HepG2 (cell line): ENCODE data around the gene S1PR2. TPM values are rescaled to one million over a fixed set of nuclear protein-coding genes. Genes with fewer than 3 reads are reported as not detected.

Experiments
- EEA1 ChIP-seq: sonication (generic); formaldehyde crosslinking; IDR thresholded peaks from 2 replicates; pipeline ENCODE4 v1.5.1; 2020; ENCODE audit warnings: mild to moderate bottlenecking, missing genetic modification reagents, borderline replicate concordance
- EP300 ChIP-seq, 3 experiments: sonication (generic) in 1 of 3; formaldehyde crosslinking in 1 of 3; IDR thresholded peaks; 2 replicates each; pipeline versions ENCODE4 v1.5.1 to v1.6.1; 2011 to 2020; ENCODE audit warnings: low read depth in 2 of 3, low read length in 2 of 3, borderline replicate concordance in 1 of 3, improper control_type of control experiment in 1 of 3, mild to moderate bottlenecking in 1 of 3, missing genetic modification reagents in 1 of 3, moderate library complexity in 1 of 3
- HDAC1 ChIP-seq: sonication (generic); formaldehyde crosslinking; IDR thresholded peaks from 2 replicates; pipeline ENCODE4 v1.5.1; 2020; ENCODE audit warnings: mild to moderate bottlenecking, missing genetic modification reagents
- MAFG ChIP-seq: sonication (generic); formaldehyde crosslinking; IDR thresholded peaks from 2 replicates; pipeline ENCODE4 v1.5.1; 2020; ENCODE audit warnings: mild to moderate bottlenecking, missing genetic modification reagents
- NCOR1 ChIP-seq: fragments of 200-600 bp; sonication (generic); IDR thresholded peaks from 2 replicates; pipeline ENCODE4 v1.7.0; 2017; ENCODE audit warnings: antibody characterized with exemption, low read length, borderline replicate concordance
- SIN3A ChIP-seq: IDR thresholded peaks from 2 replicates; pipeline ENCODE4 v1.6.1; 2011; ENCODE audit warnings: low read depth, mild to moderate bottlenecking, control low read depth, low read length, borderline replicate concordance
- TBP ChIP-seq: sonication (generic); formaldehyde crosslinking; IDR thresholded peaks from 2 replicates; pipeline ENCODE4 v1.5.0; 2020; ENCODE audit warnings: missing genetic modification reagents
- TCF7L2 ChIP-seq: IDR thresholded peaks from 2 replicates; pipeline ENCODE4 v1.6.1; 2011; ENCODE audit warnings: mild to moderate bottlenecking, low read depth, low read length, moderate library complexity
- ZBTB26 ChIP-seq: IDR thresholded peaks from 2 replicates; pipeline ENCODE4 v1.6.1; 2016; ENCODE audit warnings: missing compliant biosample characterization, missing genetic modification reagents, borderline replicate concordance
- ZBTB7A ChIP-seq: sonication (generic); formaldehyde crosslinking; IDR thresholded peaks from 2 replicates; pipeline ENCODE4 v1.8.0; 2022; ENCODE audit warnings: mild to moderate bottlenecking, missing genetic modification reagents
- ZNF225 ChIP-seq: sonication (generic); formaldehyde crosslinking; IDR thresholded peaks from 2 replicates; pipeline ENCODE4 v1.4.0; 2020; ENCODE audit warnings: mild to moderate bottlenecking, missing genetic modification reagents
- ZNF34 ChIP-seq: sonication (generic); formaldehyde crosslinking; IDR thresholded peaks from 2 replicates; pipeline ENCODE4 v1.4.0; 2020; ENCODE audit warnings: mild to moderate bottlenecking, missing genetic modification reagents, borderline replicate concordance
- ZNF780A ChIP-seq: sonication (generic); formaldehyde crosslinking; IDR thresholded peaks from 2 replicates; pipeline ENCODE4 v1.8.0; 2022; ENCODE audit warnings: mild to moderate bottlenecking, missing genetic modification reagents, moderate library complexity
- polyA plus RNA-seq, 8 experiments: library from polyadenylated mRNA; depleted of rRNA in 3 of 8; stranded (reverse) in 7 of 8; unstranded in 1 of 8; fragments of >200 nt; fragmentation: Illumina TruSeq in 4 of 8; extraction: Trizol in 4 of 8; gene quantifications; 2 replicates each; pipeline versions ENCODE4 v1.2.1 to v1.2.3, GENCODE V29; 2011 to 2016; ENCODE audit warnings: low read depth in 4 of 8, missing spikeins in 1 of 8, mixed read lengths in 1 of 8; ENCODE audit not compliant: insufficient read depth in 1 of 8
- total RNA-seq, 5 experiments: library from RNA; depleted of rRNA; stranded (reverse); fragments of >200 nt; fragmentation: Illumina TruSeq; extraction: Trizol; gene quantifications; 2 replicates each; pipeline ENCODE4 v1.2.3, GENCODE V29; 2016; ENCODE audit warnings: low read depth in 1 of 5
- TF ChIP-seq, protein P1 (sequence below): sonication (generic); formaldehyde crosslinking; conservative IDR thresholded peaks from 2 replicates; pipeline ENCODE4 v1.8.1; 2023; ENCODE audit warnings: missing genetic modification reagents
- TF ChIP-seq, protein P2 (sequence below): sonication (generic); formaldehyde crosslinking; conservative IDR thresholded peaks from 2 replicates; pipeline ENCODE4 v1.8.0; 2022; ENCODE audit warnings: missing genetic modification reagents
- TF ChIP-seq, protein P3 (sequence below): sonication (generic); formaldehyde crosslinking; IDR thresholded peaks from 2 replicates; pipeline ENCODE4 v1.4.0; 2020; ENCODE audit warnings: missing genetic modification reagents, borderline replicate concordance

S1PR2 gene
- total and polyA plus RNA-seq, 2 of the 13 experiments (the other 11 are each of a cell fraction or from before 2014, with no cell fraction given): 0.91 to 1.3 TPM

- TF ChIP-seq NCOR1 (peak; percentile 34; the same call in 1 of the 2 replicates), TBP (no peak), EEA1 (CRISPR knock-in tag) (peak; percentile 87), ZBTB26 (CRISPR knock-in tag) (no peak), MAFG (no peak), ZNF34 (CRISPR knock-in tag) (no peak), EP300 (IDR thresholded peaks at IDR 0.05; ENCODE audit: low read depth in 2 of 2, low read length in 2 of 2) (peak in 1 of 2 experiments; percentile 27; a peak in 1 of 4 replicates), EP300 (CRISPR knock-in tag; IDR thresholded peaks at IDR 0.05; ENCODE audit: borderline replicate concordance) (0 out of 2 replicates have a peak, but pooled peaks have one; percentile 33), TCF7L2 (no peak), ZNF225 (CRISPR knock-in tag) (peak; percentile 91), SIN3A (peak; percentile 90; the same call in 1 of the 2 replicates), HDAC1 (CRISPR knock-in tag) (peak; percentile 99), ZBTB7A (CRISPR knock-in tag) (peak; percentile 45; the same call in 1 of the 2 replicates), ZNF780A (peak; percentile 71; the same call in 1 of the 2 replicates)
- TF ChIP-seq, protein P1, sequence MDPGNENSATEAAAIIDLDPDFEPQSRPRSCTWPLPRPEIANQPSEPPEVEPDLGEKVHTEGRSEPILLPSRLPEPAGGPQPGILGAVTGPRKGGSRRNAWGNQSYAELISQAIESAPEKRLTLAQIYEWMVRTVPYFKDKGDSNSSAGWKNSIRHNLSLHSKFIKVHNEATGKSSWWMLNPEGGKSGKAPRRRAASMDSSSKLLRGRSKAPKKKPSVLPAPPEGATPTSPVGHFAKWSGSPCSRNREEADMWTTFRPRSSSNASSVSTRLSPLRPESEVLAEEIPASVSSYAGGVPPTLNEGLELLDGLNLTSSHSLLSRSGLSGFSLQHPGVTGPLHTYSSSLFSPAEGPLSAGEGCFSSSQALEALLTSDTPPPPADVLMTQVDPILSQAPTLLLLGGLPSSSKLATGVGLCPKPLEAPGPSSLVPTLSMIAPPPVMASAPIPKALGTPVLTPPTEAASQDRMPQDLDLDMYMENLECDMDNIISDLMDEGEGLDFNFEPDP: peak; percentile 100
- TF ChIP-seq, protein P2, sequence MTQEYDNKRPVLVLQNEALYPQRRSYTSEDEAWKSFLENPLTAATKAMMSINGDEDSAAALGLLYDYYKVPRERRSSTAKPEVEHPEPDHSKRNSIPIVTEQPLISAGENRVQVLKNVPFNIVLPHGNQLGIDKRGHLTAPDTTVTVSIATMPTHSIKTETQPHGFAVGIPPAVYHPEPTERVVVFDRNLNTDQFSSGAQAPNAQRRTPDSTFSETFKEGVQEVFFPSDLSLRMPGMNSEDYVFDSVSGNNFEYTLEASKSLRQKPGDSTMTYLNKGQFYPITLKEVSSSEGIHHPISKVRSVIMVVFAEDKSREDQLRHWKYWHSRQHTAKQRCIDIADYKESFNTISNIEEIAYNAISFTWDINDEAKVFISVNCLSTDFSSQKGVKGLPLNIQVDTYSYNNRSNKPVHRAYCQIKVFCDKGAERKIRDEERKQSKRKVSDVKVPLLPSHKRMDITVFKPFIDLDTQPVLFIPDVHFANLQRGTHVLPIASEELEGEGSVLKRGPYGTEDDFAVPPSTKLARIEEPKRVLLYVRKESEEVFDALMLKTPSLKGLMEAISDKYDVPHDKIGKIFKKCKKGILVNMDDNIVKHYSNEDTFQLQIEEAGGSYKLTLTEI: no peak
- TF ChIP-seq, protein P3, sequence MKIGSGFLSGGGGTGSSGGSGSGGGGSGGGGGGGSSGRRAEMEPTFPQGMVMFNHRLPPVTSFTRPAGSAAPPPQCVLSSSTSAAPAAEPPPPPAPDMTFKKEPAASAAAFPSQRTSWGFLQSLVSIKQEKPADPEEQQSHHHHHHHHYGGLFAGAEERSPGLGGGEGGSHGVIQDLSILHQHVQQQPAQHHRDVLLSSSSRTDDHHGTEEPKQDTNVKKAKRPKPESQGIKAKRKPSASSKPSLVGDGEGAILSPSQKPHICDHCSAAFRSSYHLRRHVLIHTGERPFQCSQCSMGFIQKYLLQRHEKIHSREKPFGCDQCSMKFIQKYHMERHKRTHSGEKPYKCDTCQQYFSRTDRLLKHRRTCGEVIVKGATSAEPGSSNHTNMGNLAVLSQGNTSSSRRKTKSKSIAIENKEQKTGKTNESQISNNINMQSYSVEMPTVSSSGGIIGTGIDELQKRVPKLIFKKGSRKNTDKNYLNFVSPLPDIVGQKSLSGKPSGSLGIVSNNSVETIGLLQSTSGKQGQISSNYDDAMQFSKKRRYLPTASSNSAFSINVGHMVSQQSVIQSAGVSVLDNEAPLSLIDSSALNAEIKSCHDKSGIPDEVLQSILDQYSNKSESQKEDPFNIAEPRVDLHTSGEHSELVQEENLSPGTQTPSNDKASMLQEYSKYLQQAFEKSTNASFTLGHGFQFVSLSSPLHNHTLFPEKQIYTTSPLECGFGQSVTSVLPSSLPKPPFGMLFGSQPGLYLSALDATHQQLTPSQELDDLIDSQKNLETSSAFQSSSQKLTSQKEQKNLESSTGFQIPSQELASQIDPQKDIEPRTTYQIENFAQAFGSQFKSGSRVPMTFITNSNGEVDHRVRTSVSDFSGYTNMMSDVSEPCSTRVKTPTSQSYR (CRISPR knock-in tag): peak; percentile 49; the same call in 1 of the 2 replicates
These were observed 20.9 kb upstream of the S1PR2 start, which contains the start of gene MRPL4 (continued) for GRCh38 chr19:10251792-10252694.
